HCT116 (cell line): ENCODE measurements around the gene ZNF791. TPM values are rescaled to one million over a fixed set of nuclear protein-coding genes. Genes with fewer than 3 reads are reported as not detected.

Experiments used
- ATAC-seq: fragments of 200-7000 bp; cut with Tn5 transposase; 2 replicates; pipeline ENCODE4 v1.9.1; 2020; ENCODE audit warnings: mild to moderate bottlenecking, moderate library complexity
- BruUV-seq: library from RNA; stranded (reverse); fragments of 400-500 nt; replicated peaks from 2 replicates; lab custom pipeline; 2021; lab: Mats Ljungman, UMichigan
- CTCF ChIA-PET: fragments of 300-600 bp; sonication (Branson Sonifier 250); formaldehyde crosslinking; loops from one replicate; lab custom pipeline; 2021; ENCODE audit warnings: antibody characterized with exemption; lab: Charles Lee
- POLR2A ChIA-PET: fragments of 300-600, 350-600 bp; sonication (Branson Sonifier 250); formaldehyde crosslinking; loops from one replicate; lab custom pipeline; 2021; ENCODE audit warnings: antibody characterized with exemption; lab: Charles Lee
- RAD21 ChIA-PET, 2 experiments: fragments of 300-600 bp; sonication (Branson Sonifier 250); formaldehyde crosslinking; loops; one replicate each; lab custom pipeline; 2023; ENCODE audit warnings: low total read pairs in 2 of 2; ENCODE audit not compliant: uncharacterized antibody in 2 of 2, unreplicated experiment in 2 of 2, low non-redundant PET in 1 of 2; lab: Charles Lee
- DNase-seq: peaks from one replicate; pipeline ENCODE4 v3.0.0-alpha.2; 2010; ENCODE audit warnings: low read depth, low spot score
- H2AFZ ChIP-seq: fragments of 200-600 bp; shearing (Covaris generic), sonication (generic); 2 replicates; pipeline ENCODE4 v1.6.1; 2017; ENCODE audit warnings: low read depth, mixed run types, mixed read lengths, antibody characterized with exemption, low read length; ENCODE audit not compliant: poor library complexity, severe bottlenecking
- H3K27ac ChIP-seq: 2 replicates; pipeline ENCODE4 v1.5.1; 2012; ENCODE audit warnings: low read depth, low read length
- H3K27me3 ChIP-seq: fragments of 200-600 bp; sonication (generic); 2 replicates; pipeline ENCODE4 v1.6.1; 2016; ENCODE audit warnings: mixed run types, low read length, mixed read lengths; ENCODE audit not compliant: insufficient read depth
- H3K36me3 ChIP-seq, 2 experiments: fragments of 200-500 bp in 1 of 2; fragments of 200-600 bp in 1 of 2; sonication (Bioruptor generic) in 1 of 2; sonication (generic) in 1 of 2; 2 replicates each; pipeline versions ENCODE4 v1.5.1 to v1.6.1; 2014 to 2016; ENCODE audit warnings: low read length in 2 of 2, inconsistent platforms in 1 of 2, mixed read lengths in 1 of 2, mixed run types in 1 of 2; ENCODE audit not compliant: insufficient read depth in 2 of 2, control insufficient read depth in 1 of 2
- H3K4me1 ChIP-seq, 2 experiments: fragments of 200-600 bp in 1 of 2; sonication (generic) in 1 of 2; 2 replicates each; pipeline versions ENCODE4 v1.5.1 to v1.6.1; 2012 to 2017; ENCODE audit warnings: low read length in 2 of 2, inconsistent platforms in 1 of 2, mild to moderate bottlenecking in 1 of 2, mixed read lengths in 1 of 2, mixed run types in 1 of 2, moderate library complexity in 1 of 2; ENCODE audit not compliant: insufficient read depth in 2 of 2, control insufficient read depth in 1 of 2
- H3K4me2 ChIP-seq: fragments of 200-600 bp; sonication (generic); 2 replicates; pipeline ENCODE4 v1.6.1; 2017; ENCODE audit warnings: mixed run types, low read length, mixed read lengths
- H3K4me3 ChIP-seq, 2 experiments: fragments of 200-600 bp in 1 of 2; sonication (generic) in 1 of 2; replicated peaks in 1 of 2; 2 replicates each; pipeline ENCODE4 v1.5.1; 2011 to 2016; ENCODE audit warnings: low read length in 2 of 2, control low read depth in 1 of 2, low read depth in 1 of 2, mild to moderate bottlenecking in 1 of 2, mixed read lengths in 1 of 2, mixed run types in 1 of 2
- H3K79me2 ChIP-seq: fragments of 200-600 bp; sonication (generic); 2 replicates; pipeline ENCODE4 v1.6.1; 2017; ENCODE audit warnings: mild to moderate bottlenecking, mixed run types, low read length, moderate library complexity, mixed read lengths; ENCODE audit not compliant: insufficient read depth
- H3K9ac ChIP-seq: fragments of 200-600 bp; sonication (generic); 2 replicates; pipeline ENCODE4 v1.6.1; 2016; ENCODE audit warnings: low read length, mixed read lengths
- H3K9me2 ChIP-seq: fragments of 200-600 bp; sonication (generic), shearing (Covaris generic); 2 replicates; pipeline ENCODE4 v1.6.1; 2017; ENCODE audit warnings: mixed run types, mild to moderate bottlenecking, moderate library complexity; ENCODE audit not compliant: insufficient read depth
- H3K9me3 ChIP-seq, 2 experiments: fragments of 200-500 bp in 1 of 2; fragments of 200-600 bp in 1 of 2; sonication (Bioruptor generic) in 1 of 2; sonication (generic) in 1 of 2; 2 replicates each; pipeline ENCODE4 v1.6.1; 2014 to 2017; ENCODE audit warnings: low read length in 2 of 2, mixed read lengths in 2 of 2, inconsistent platforms in 1 of 2, low read depth in 1 of 2, mild to moderate bottlenecking in 1 of 2, mixed run types in 1 of 2, moderate library complexity in 1 of 2; ENCODE audit not compliant: control insufficient read depth in 1 of 2, insufficient read depth in 1 of 2
- H4K20me1 ChIP-seq: fragments of 200-600 bp; sonication (generic), shearing (Covaris generic); 2 replicates; pipeline ENCODE4 v1.6.1; 2017; ENCODE audit warnings: mixed run types, mild to moderate bottlenecking, moderate library complexity; ENCODE audit not compliant: insufficient read depth
- EGR1 ChIP-seq: IDR thresholded peaks from 2 replicates; pipeline ENCODE4 v1.6.1; 2012; ENCODE audit warnings: low read depth
- FOSL1 ChIP-seq: IDR thresholded peaks from 2 replicates; pipeline ENCODE4 v1.6.1; 2012; ENCODE audit warnings: low read depth
- JUND ChIP-seq: IDR thresholded peaks from 2 replicates; pipeline ENCODE4 v1.6.1; 2012
- YY1 ChIP-seq: IDR thresholded peaks from 2 replicates; pipeline ENCODE4 v1.6.1; 2011; ENCODE audit warnings: low read length, low read depth, moderate library complexity, mild to moderate bottlenecking; ENCODE audit not compliant: insufficient replicate concordance; ENCODE audit errors: extremely low read depth
- ZFX ChIP-seq: fragments of 450-650 bp; IDR thresholded peaks from 2 replicates; pipeline ENCODE4 v1.6.1; 2017
- ZNF274 ChIP-seq: fragments of 200-500 bp; sonication (Bioruptor generic); IDR thresholded peaks from 2 replicates; pipeline ENCODE4 v1.6.1; 2014; ENCODE audit warnings: mild to moderate bottlenecking, low read depth, low read length, inconsistent platforms
- intact Hi-C: fragments of 100-400 bp; cut with micrococcal nuclease; formaldehyde crosslinking; loops from 2 replicates; pipeline ENCODE4 v1.10.0; 2022
- total RNA-seq: library from RNA; stranded (reverse); gene quantifications from one replicate; pipeline ENCODE4 v1.2.1, GENCODE V29; 2021; ENCODE audit not compliant: unreplicated experiment

ZNF791 gene
- total RNA-seq, 1 experiment from 2014 or later: 21.2 TPM

- Histone ChIP-seq H3K4me1 (peaks cover 0 to 9% of the 10 kb centered on the region in 2 experiments; a peak in 1 of 4 replicates), H3K27me3 (no peaks in the 10 kb centered on the region), H3K9ac (no peak overlapping the region), H3K79me2 (no peaks in the 10 kb centered on the region), H2AFZ (no peak overlapping the region), H3K4me3 (no peak overlapping the region), H4K20me1 (no peaks in the 10 kb centered on the region), H3K9me3 (peaks cover 15 to 29% of the 10 kb centered on the region in 2 experiments; a peak in 3 of 4 replicates), H3K27ac (no peak overlapping the region), H3K36me3 (peaks cover 7 to 13% of the 10 kb centered on the region in 2 experiments; a peak in 3 of 4 replicates), H3K9me2 (no peaks in the 10 kb centered on the region), H3K4me2 (peak overlapping the region; percentile 15; the same call in 1 of the 2 replicates)
- intact Hi-C loops: no loop called here
- TF ChIP-seq JUND (peak; percentile 33; the same call in 1 of the 2 replicates), FOSL1 (peak; percentile 47; the same call in 1 of the 2 replicates), EGR1 (no peak), YY1 (no peak)
- POLR2A ChIA-PET: no interaction called here
- ATAC-seq (peak; percentile 47; the same call in 1 of the 2 replicates), DNase-seq (peak; percentile 12)
- RAD21 ChIA-PET: no interaction called here
- CTCF ChIA-PET: no interaction called here
- BruUV-seq: no TSS peak
These were observed 30.5 kb upstream of the ZNF791 start for GRCh38 chr19:12580180-12580694.

- Histone ChIP-seq H3K4me1 (peaks cover 0 to 9% of the 10 kb centered on the region in 2 experiments; a peak in 1 of 4 replicates), H3K9me3 (peaks cover 15 to 29% of the 10 kb centered on the region in 2 experiments; a peak in 3 of 4 replicates), H3K4me2 (no peak overlapping the region), H3K9ac (no peak overlapping the region), H4K20me1 (no peaks in the 10 kb centered on the region), H3K79me2 (no peaks in the 10 kb centered on the region), H3K27ac (no peak overlapping the region), H3K36me3 (peaks cover 7 to 13% of the 10 kb centered on the region in 2 experiments; a peak in 3 of 4 replicates), H3K27me3 (no peaks in the 10 kb centered on the region), H3K4me3 (no peak overlapping the region), H3K9me2 (no peaks in the 10 kb centered on the region)
- CTCF ChIA-PET: no interaction called here
- BruUV-seq: TSS peak; percentile 42
- POLR2A ChIA-PET: no interaction called here
- ATAC-seq (no peak), DNase-seq (no peak)
- RAD21 ChIA-PET: no interaction called here
- TF ChIP-seq ZNF274 (peak; percentile 46), ZFX (no peak)
- TF ChIP-seq, all 23 proteins: peak for 1
- intact Hi-C loops: no loop called here
- H2AFZ ChIP-seq: no peak overlapping the region
These were observed 29.6 kb upstream of the ZNF791 start for GRCh38 chr19:12581100-12581499.
